ENCODE results near the gene SPPL2C.

Gene SPPL2C

GRCh38 chr17:45886852-45887251 lies 42.2 kb downstream of the SPPL2C start:
- no peak for DNase-seq

- DNase-seq = no peak
Observed at GRCh38 chr17:45888392-45888791, 43.7 kb downstream of the SPPL2C start.

DNA sequence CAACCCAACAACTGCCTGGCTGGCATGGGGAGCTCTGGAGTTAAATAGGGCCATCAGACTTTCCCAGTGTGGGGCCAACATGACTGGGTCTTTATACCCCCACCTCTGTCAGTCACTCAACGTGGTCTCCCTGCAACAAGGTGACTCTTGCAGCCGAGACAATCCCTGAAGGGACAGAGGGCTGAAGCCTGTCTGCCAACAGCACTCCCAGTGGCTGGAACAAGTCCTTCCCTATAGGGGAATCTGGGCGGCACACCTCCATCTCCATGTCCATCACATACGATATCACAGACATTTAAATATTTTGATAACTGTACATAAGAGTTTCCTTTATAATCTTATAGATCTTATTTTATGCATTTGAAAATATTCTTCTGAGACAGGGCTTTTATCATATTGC lies 44.9 kb downstream of the SPPL2C start:
- no peak for DNase-seq

DNA sequence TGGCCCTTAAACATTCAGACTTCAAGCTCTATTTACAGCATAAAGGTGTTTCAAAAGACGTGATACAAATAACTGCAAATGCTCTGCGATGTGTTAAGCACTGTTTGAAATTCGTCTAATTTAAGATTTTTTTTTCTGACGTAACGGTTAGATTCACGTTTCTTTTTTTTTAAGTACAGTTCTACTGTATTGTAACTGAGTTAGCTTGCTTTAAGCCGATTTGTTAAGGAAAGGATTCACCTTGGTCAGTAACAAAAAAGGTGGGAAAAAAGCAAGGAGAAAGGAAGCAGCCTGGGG lies 49.0 kb downstream of the SPPL2C start:
- no peak for DNase-seq

DNA sequence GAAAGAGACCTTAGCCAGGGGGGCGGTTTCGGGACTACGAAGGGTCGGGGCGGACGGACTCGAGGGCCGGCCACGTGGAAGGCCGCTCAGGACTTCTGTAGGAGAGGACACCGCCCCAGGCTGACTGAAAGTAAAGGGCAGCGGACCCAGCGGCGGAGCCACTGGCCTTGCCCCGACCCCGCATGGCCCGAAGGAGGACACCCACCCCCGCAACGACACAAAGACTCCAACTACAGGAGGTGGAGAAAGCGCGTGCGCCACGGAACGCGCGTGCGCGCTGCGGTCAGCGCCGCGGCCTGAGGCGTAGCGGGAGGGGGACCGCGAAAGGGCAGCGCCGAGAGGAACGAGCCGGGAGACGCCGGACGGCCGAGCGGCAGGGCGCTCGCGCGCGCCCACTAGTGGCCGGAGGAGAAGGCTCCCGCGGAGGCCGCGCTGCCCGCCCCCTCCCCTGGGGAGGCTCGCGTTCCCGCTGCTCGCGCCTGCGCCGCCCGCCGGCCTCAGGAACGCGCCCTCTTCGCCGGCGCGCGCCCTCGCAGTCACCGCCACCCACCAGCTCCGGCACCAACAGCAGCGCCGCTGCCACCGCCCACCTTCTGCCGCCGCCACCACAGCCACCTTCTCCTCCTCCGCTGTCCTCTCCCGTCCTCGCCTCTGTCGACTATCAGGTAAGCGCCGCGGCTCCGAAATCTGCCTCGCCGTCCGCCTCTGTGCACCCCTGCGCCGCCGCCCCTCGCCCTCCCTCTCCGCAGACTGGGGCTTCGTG lies 49.5 kb downstream of the SPPL2C start, which contains the start of gene MAPT:
Gene MAPT, plus strand, starts transcription at position 533 of the 763 bp plus-strand sequence. CDS start 67,784 bp downstream, outside the sequence.
- peak; percentile 94 for DNase-seq

DNA sequence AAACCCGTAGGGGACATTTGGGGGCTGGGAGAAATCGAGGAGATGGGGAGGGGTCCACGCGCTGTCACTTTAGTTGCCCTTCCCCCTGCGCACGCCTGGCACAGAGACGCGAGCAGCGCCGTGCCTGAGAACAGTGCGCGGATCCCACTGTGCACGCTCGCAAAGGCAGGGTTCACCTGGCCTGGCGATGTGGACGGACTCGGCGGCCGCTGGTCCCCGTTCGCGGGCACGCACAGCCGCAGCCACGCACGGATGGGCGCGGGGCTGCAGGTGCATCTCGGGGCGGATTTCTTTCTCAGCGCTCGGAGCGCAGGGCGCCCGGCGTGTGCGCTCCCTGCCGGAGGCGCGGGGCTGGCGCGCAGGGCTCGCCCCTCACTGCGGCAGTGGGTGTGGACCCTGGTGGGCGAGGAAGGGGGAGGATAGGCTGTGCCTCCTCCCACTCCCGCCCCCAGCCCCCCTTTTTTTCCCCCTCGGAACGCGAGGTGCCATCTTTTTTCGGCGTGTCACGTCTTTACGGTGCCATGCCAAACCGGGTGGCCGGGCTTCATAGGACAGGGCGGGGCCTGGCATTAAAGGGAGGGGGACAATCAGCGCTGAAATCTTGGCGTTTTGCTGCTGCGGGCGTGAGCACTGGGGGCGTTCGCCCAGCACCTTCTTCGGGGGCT lies 50.8 kb downstream of the SPPL2C start:
- no peak for DNase-seq

DNA sequence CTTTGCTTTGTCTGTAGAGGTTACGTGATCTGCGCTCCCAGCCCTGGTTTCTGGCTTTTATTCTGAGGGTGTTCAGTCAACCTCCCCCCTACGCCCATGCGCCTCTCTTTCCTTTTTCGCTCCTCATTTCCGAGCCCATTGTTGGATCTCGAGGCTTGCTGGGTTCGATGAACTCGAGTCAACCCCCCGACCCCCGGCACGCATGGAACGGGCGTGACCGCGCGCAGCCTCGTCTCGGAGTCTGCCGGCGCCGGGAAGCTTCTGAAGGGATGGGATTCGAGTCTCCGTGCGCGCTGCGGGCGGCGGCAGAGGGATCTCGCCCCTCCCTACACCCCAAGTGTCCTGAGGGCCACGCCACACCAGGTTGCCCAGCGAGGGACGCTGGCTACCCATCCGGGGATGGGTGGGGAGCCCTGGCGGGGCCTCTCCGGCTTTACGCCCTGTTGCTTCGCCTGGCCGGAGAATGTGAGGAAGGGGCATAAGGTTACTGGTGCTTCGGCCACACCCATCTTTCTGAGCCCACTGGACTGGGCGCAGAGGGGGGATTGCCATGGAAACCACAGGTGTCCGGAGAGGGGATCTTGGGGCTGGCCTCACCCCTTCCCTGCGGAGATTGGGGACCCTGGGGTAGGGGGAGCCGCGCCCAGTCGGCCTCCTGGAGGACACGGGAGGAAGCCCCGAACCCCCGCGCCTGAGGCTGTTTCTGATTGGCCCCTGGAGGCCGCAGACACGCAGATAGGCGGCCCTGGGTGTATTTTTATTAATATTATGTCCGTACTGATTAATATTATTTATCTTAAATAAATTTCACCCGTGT lies 51.5 kb downstream of the SPPL2C start:
- DNase-seq = no peak
